Astrocyte (in vitro differentiated cells and primary cell): ENCODE results near the gene STRA6. TPM values are rescaled to one million over a fixed set of nuclear protein-coding genes. Genes with fewer than 3 reads are reported as not detected.
A peak's percentile ranks its signal among the peaks of the same experiment; 100 is the strongest.

Experiments
- DNase-seq: peaks from one replicate; pipeline ENCODE4 v3.0.0-alpha.2; 2010; ENCODE audit warnings: low read depth
- FAIRE-seq: peaks from 2 replicates; lab custom pipeline; 2011; peaks lifted over from hg19 to GRCh38; lab: Jason Lieb, UNC
- H2AFZ ChIP-seq: 2 replicates; pipeline ENCODE4 v1.6.0; 2012; ENCODE audit warnings: low read depth, low read length, inconsistent platforms
- H3K27ac ChIP-seq: 2 replicates; pipeline ENCODE4 v1.5.1; 2011; ENCODE audit warnings: low read depth, low read length, inconsistent platforms
- H3K27me3 ChIP-seq: 2 replicates; pipeline ENCODE4 v1.6.0; 2011; ENCODE audit warnings: low read length, inconsistent platforms; ENCODE audit not compliant: insufficient read depth
- H3K36me3 ChIP-seq: 2 replicates; pipeline ENCODE4 v1.5.1; 2011; ENCODE audit warnings: low read length, inconsistent platforms; ENCODE audit not compliant: insufficient read depth
- H3K4me1 ChIP-seq: 2 replicates; pipeline ENCODE4 v1.5.1; 2011; ENCODE audit warnings: low read length, inconsistent platforms; ENCODE audit not compliant: insufficient read depth
- H3K4me2 ChIP-seq: 2 replicates; pipeline ENCODE4 v1.6.0; 2012; ENCODE audit warnings: low read length, inconsistent platforms
- H3K4me3 ChIP-seq: 2 replicates; pipeline ENCODE4 v1.5.1; 2011; ENCODE audit warnings: low read depth, mild to moderate bottlenecking, low read length, inconsistent platforms; ENCODE audit not compliant: insufficient read depth
- H3K79me2 ChIP-seq: 2 replicates; pipeline ENCODE4 v1.6.0; 2012; ENCODE audit warnings: mild to moderate bottlenecking, low read length, inconsistent platforms; ENCODE audit not compliant: insufficient read depth
- H3K9ac ChIP-seq: 2 replicates; pipeline ENCODE4 v1.6.0; 2012; ENCODE audit warnings: mild to moderate bottlenecking, low read length, inconsistent platforms
- H3K9me3 ChIP-seq: 2 replicates; pipeline ENCODE4 v1.5.1; 2012; ENCODE audit warnings: low read depth, mild to moderate bottlenecking, low read length, inconsistent platforms; ENCODE audit not compliant: insufficient read depth
- H4K20me1 ChIP-seq: 2 replicates; pipeline ENCODE4 v1.6.0; 2012; ENCODE audit warnings: low read length, inconsistent platforms; ENCODE audit not compliant: insufficient read depth
- H3K27ac Mint-ChIP-seq: one replicate; pipeline ENCODE4 v1.8.0; 2021; ENCODE audit warnings: mild to moderate bottlenecking, mixed read lengths; ENCODE audit not compliant: unreplicated experiment
- H3K27me3 Mint-ChIP-seq: one replicate; pipeline ENCODE4 v1.8.0; 2021; ENCODE audit warnings: low read depth, mixed read lengths; ENCODE audit not compliant: unreplicated experiment
- H3K36me3 Mint-ChIP-seq: one replicate; pipeline ENCODE4 v1.8.0; 2021; ENCODE audit warnings: low read depth, mixed read lengths; ENCODE audit not compliant: unreplicated experiment
- H3K4me1 Mint-ChIP-seq: one replicate; pipeline ENCODE4 v1.8.0; 2021; ENCODE audit warnings: low read depth, mixed read lengths; ENCODE audit not compliant: unreplicated experiment
- H3K4me3 Mint-ChIP-seq: one replicate; pipeline ENCODE4 v1.8.0; 2021; ENCODE audit warnings: mild to moderate bottlenecking, moderate library complexity, mixed read lengths; ENCODE audit not compliant: unreplicated experiment
- H3K9me3 Mint-ChIP-seq: one replicate; pipeline ENCODE4 v1.8.0; 2021; ENCODE audit warnings: mild to moderate bottlenecking, mixed read lengths; ENCODE audit not compliant: unreplicated experiment
- EZH2 ChIP-seq: IDR thresholded peaks from 2 replicates; pipeline ENCODE4 v1.6.1; 2012; ENCODE audit warnings: mild to moderate bottlenecking, low read length, inconsistent platforms; ENCODE audit not compliant: insufficient read depth
- total RNA-seq: library from RNA; stranded (reverse); gene quantifications from 2 replicates; pipeline ENCODE4 v1.2.1, GENCODE V29; 2021
- TF ChIP-seq, protein P1 (sequence below): IDR thresholded peaks from 2 replicates; pipeline ENCODE4 v1.5.1; 2011; ENCODE audit warnings: low read depth, mild to moderate bottlenecking, inconsistent platforms, low read length, moderate library complexity; ENCODE audit not compliant: insufficient read depth

The STRA6 gene
- total RNA-seq, 1 donor from 2014 or later = 7.2 TPM

DNA sequence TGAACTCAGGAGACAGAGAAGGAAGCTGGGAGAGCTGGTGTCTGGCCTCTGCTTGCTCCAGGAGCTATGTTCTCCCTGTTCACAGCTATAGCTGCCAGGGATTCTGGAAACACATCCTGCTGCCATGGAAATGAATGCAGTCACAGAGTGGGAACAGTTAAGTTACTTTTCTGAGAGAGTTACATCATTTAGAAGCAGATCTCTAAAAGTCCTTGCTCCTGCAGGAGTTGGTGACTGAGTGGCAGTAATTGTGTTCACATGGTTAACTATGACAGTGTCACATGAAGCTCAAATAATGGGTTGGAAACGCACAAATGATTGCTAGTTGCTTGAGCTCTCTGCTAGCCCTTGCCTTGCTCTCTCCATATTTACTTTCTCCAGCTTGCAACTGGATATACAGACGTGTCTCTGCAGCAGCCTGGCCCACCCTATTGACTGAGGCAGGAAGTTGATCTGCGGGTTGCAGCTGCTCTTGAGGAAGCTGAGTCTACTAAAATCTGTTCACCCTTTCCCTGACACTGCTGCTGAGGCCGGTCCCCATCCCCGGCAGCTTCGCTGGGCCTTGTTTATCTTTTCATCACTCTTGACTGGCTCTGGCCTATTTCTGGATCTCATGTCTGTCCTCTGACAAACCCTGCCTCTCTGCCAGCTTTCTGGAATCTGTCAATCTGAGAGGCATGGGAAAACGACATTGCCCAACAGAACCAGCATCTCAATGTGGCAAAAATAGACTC is 45.7 kb downstream of the STRA6 start:
- H3K36me3 Mint-ChIP-seq = no peaks in the 10 kb centered on the region
- Histone ChIP-seq H3K4me2 (no peak overlapping the region), H4K20me1 (no peaks in the 10 kb centered on the region), H2AFZ (peak overlapping the region; percentile 29), H3K79me2 (no peaks in the 10 kb centered on the region), H3K36me3 (no peaks in the 10 kb centered on the region), H3K4me1 (peaks cover 7% of the 10 kb centered on the region), H3K9ac (no peak overlapping the region), H3K9me3 (no peaks in the 10 kb centered on the region), H3K4me3 (no peak overlapping the region), H3K27ac (no peak overlapping the region), H3K27me3 (no peaks in the 10 kb centered on the region)
- DNase-seq (no peak), FAIRE-seq (no peak)
- no peaks in the 10 kb centered on the region for H3K9me3 Mint-ChIP-seq
- peaks cover 9% of the 10 kb centered on the region for H3K27me3 Mint-ChIP-seq
- peak overlapping the region; percentile 48 for H3K27ac Mint-ChIP-seq
- TF ChIP-seq EZH2 = no peak
- TF ChIP-seq, protein P1, sequence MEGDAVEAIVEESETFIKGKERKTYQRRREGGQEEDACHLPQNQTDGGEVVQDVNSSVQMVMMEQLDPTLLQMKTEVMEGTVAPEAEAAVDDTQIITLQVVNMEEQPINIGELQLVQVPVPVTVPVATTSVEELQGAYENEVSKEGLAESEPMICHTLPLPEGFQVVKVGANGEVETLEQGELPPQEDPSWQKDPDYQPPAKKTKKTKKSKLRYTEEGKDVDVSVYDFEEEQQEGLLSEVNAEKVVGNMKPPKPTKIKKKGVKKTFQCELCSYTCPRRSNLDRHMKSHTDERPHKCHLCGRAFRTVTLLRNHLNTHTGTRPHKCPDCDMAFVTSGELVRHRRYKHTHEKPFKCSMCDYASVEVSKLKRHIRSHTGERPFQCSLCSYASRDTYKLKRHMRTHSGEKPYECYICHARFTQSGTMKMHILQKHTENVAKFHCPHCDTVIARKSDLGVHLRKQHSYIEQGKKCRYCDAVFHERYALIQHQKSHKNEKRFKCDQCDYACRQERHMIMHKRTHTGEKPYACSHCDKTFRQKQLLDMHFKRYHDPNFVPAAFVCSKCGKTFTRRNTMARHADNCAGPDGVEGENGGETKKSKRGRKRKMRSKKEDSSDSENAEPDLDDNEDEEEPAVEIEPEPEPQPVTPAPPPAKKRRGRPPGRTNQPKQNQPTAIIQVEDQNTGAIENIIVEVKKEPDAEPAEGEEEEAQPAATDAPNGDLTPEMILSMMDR = no peak
- no peak overlapping the region for H3K4me3 Mint-ChIP-seq
- H3K4me1 Mint-ChIP-seq = peaks cover 13% of the 10 kb centered on the region

DNA sequence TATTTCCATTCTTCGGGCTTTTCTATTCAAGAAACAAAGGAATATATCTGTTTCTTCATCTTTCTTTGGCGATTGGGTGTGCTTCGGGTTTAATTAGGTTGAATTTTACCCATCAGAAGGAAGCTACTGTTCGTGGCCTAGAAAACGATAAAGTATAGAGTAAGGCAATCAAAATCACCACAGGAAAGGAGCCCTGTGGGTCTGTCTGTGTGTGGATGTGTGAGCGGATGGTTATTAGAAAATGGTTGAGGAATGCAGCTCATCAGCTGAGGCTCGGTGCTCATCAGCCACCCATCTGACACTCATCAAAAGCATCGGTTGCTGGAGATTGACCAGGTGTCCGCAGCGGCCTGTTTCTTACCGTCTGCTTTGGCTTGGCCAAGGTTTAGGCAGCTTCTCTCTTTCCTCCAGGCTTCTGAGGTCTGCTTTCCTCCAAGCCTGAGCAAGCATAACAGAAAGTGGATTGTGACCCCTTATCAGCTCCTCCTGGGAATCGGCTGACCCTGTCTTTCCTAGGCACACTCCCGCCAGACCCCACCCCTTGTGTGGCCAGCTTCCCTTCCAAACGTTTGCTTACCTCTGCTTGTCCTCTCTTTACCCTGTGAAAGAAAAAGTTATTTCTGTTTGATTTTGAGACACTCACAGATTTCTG is 46.7 kb downstream of the STRA6 start:
- H2AFZ ChIP-seq = no peak overlapping the region
- peaks cover 7% of the 10 kb centered on the region for H3K4me1 ChIP-seq
- no peak for TF ChIP-seq EZH2
- TF ChIP-seq, protein P1 = no peak
- Mint-ChIP-seq H3K27me3 (peaks cover 9% of the 10 kb centered on the region), H3K36me3 (no peaks in the 10 kb centered on the region), H3K9me3 (no peaks in the 10 kb centered on the region), H3K27ac (no peak overlapping the region), H3K4me1 (peaks cover 13% of the 10 kb centered on the region), H3K4me3 (no peak overlapping the region)
- FAIRE-seq (no peak), DNase-seq (no peak)
- no peak overlapping the region for H3K27ac ChIP-seq
- no peaks in the 10 kb centered on the region for H4K20me1 ChIP-seq
- no peak overlapping the region for H3K4me2 ChIP-seq
- no peak overlapping the region for H3K4me3 ChIP-seq
- H3K36me3 ChIP-seq = no peaks in the 10 kb centered on the region
- no peaks in the 10 kb centered on the region for H3K9me3 ChIP-seq
- H3K79me2 ChIP-seq = no peaks in the 10 kb centered on the region
- no peaks in the 10 kb centered on the region for H3K27me3 ChIP-seq
- no peak overlapping the region for H3K9ac ChIP-seq

DNA sequence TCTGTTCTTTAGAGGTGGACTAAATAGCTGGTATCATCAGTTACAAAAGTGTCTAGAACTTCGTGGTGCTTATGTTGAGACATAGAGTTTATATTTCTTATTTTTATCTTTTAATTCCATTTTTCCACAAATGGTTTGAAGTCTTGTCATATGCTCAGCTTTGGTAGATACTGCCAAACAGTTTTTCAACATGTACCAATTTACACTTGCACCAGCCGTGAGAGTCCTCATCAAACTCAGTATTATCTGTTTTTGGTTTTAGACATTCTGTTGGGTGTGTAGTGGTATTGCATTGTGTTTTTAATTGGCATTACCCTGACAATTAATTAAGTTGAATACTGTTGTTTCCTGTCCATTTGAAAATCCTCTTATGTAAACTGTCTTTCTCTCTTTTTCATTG is 55.5 kb downstream of the STRA6 start:
- Histone ChIP-seq H3K4me3 (no peak overlapping the region), H3K79me2 (no peaks in the 10 kb centered on the region), H2AFZ (no peak overlapping the region), H3K27ac (no peak overlapping the region), H3K9ac (no peak overlapping the region), H3K4me1 (no peaks in the 10 kb centered on the region), H3K9me3 (no peaks in the 10 kb centered on the region), H3K4me2 (no peak overlapping the region), H4K20me1 (no peaks in the 10 kb centered on the region), H3K27me3 (peaks cover 7% of the 10 kb centered on the region), H3K36me3 (no peaks in the 10 kb centered on the region)
- no peak overlapping the region for H3K4me3 Mint-ChIP-seq
- no peak overlapping the region for H3K27ac Mint-ChIP-seq
- TF ChIP-seq EZH2 = no peak
- TF ChIP-seq, protein P1 = no peak
- H3K36me3 Mint-ChIP-seq = no peaks in the 10 kb centered on the region
- H3K4me1 Mint-ChIP-seq = no peaks in the 10 kb centered on the region
- peaks cover 3% of the 10 kb centered on the region for H3K9me3 Mint-ChIP-seq
- no peak for DNase-seq
- H3K27me3 Mint-ChIP-seq = peaks cover 3% of the 10 kb centered on the region
- no peak for FAIRE-seq
